ENCODE data around the gene TRIM33.

Gene TRIM33

GRCh38 chr1:114350731-114351445 lies 160.1 kb downstream of the TRIM33 start:
- DNase-seq (ENCODE audit: low read depth), result no peak

- DNase-seq (ENCODE audit: low read depth), result no peak
These were observed 161.0 kb downstream of the TRIM33 start for GRCh38 chr1:114349891-114350605.

GRCh38 chr1:114347431-114348209 lies 163.4 kb downstream of the TRIM33 start:
- no peak for DNase-seq (ENCODE audit: low read depth)

GRCh38 chr1:114346480-114347029 lies 164.4 kb downstream of the TRIM33 start:
- peak; percentile 66 for DNase-seq (ENCODE audit: low read depth)

- no peak for DNase-seq (ENCODE audit: low read depth)
These were observed 165.0 kb downstream of the TRIM33 start for GRCh38 chr1:114345930-114346479.

GRCh38 chr1:114344656-114345055 lies 166.3 kb downstream of the TRIM33 start:
- DNase-seq (ENCODE audit: low read depth), result no peak

Data from non-pigmented ciliary epithelial cell (primary cell).